ENCODE data around the gene RREB1. TPM values are rescaled to one million over a fixed set of nuclear protein-coding genes. Genes with fewer than 3 reads are reported as not detected.

RREB1 gene
- total and polyA plus RNA-seq, 4 experiments from 2014 or later: 0.50 to 43.4 (median 25.2) TPM

DNA sequence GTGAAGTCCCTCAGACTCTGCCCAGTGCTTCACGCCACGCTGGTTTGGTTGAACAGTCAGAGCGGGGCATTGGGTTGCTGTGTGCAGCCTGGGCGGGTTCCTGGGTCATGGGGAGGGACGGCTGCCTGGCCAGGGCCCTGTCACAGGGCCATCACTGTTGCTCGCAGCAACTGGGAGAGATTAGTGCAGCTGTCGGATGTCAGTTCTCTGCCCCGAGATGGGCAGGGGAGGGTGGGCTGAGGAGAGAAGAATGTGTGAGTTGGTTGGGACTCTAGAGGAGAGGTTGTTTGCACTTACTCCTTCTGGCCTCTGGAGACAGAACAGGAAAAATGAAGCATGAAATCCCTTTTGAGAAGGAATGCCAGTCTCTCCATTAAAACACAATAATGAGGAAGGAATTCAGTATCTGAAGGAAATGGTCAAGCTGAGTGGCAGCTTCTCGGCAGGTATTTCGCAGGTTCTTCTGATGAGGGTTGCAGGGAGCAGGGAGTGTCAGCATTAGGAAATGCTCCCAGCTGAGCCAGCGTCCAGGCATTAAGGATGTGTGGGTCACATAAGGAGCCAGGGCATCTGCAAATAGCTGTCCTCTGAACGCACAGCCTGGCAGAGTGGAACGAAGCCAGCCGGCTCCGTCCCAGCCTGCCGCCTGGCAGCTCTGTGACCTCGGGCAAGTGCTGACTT is 109.3 kb downstream of the RREB1 start:
- Mint-ChIP-seq H3K9me3 (no peaks in the 10 kb centered on the region), H3K4me3 (no peak overlapping the region), H3K4me1 (peaks cover 0 to 4% (median 0%) of the 10 kb centered on the region in 4 donors), H3K36me3 (peaks cover 37 to 75% of the 10 kb centered on the region in 2 donors), H3K27ac (peak overlapping the region in 3 of 7 donors; percentile 36 to 55 (median 48)), H3K27me3 (no peaks in the 10 kb centered on the region)
- no peaks in the 10 kb centered on the region for H3K4me1 ChIP-seq (ENCODE audit: insufficient read depth, low read length)
- DNase-seq: no peak
- H3K9me3 ChIP-seq (ENCODE audit: control insufficient read depth in 1 of 2, low read length in 2 of 2): no peaks in the 10 kb centered on the region
- no peak overlapping the region for H3K27ac ChIP-seq (ENCODE audit: low read depth, low read length)
- peaks cover 53% of the 10 kb centered on the region for H3K36me3 ChIP-seq (ENCODE audit: insufficient read depth, low read length)
- no peaks in the 10 kb centered on the region for H3K27me3 ChIP-seq (ENCODE audit: insufficient read depth, low read length)
- no peak overlapping the region for H3K4me3 ChIP-seq (ENCODE audit: low read length in 2 of 2)
- ChIA-PET POLR2A (ENCODE audit: partially characterized antibody) (no interaction called here), CTCF (ENCODE audit: partially characterized antibody) (interaction anchor here (1.2 kb wide), 1 partner anchor 9 kb away, joined by 3 read pairs; no protein-coding TSS in a partner anchor)
- intact Hi-C loops (cut with micrococcal nuclease): no loop called here

DNA sequence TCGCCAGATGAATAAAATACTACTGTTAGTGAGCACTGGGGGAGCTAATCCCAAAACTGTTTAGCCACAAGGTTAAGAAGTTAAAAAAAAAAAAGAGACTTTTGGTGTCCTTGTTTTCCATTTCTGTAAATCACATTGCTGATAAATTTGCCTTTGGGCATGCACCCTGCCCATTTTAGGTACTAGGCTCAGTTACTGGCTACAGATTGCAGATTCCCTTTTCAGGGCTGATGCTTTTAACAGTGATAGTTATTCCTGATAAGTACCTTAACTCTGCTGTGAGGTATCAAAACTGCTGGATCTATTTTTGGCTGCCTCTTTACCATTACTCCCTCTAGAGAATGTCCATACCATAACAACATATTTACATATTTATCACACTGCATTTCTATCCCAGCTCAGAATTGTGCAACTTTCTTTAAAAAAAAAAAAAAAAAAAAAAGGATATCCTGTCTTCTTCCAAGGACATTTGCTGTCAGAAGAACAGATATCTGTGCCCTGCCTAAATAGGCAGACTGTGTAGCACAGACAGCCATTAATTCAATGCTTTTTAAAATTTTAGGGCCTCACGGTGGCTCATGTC is 110.7 kb downstream of the RREB1 start:
- H3K27ac Mint-ChIP-seq: no peak overlapping the region
- peaks cover 0 to 4% (median 0%) of the 10 kb centered on the region in 4 donors for H3K4me1 Mint-ChIP-seq
- Histone ChIP-seq H3K4me3 (ENCODE audit: low read length in 2 of 2) (no peak overlapping the region), H3K9me3 (ENCODE audit: control insufficient read depth in 1 of 2, low read length in 2 of 2) (no peaks in the 10 kb centered on the region), H3K27me3 (ENCODE audit: insufficient read depth, low read length) (no peaks in the 10 kb centered on the region), H3K27ac (ENCODE audit: low read depth, low read length) (no peak overlapping the region), H3K36me3 (ENCODE audit: insufficient read depth, low read length) (peaks cover 51% of the 10 kb centered on the region), H3K4me1 (ENCODE audit: insufficient read depth, low read length) (no peaks in the 10 kb centered on the region)
- no peaks in the 10 kb centered on the region for H3K9me3 Mint-ChIP-seq
- CTCF ChIA-PET (ENCODE audit: partially characterized antibody): no interaction called here
- H3K27me3 Mint-ChIP-seq: no peaks in the 10 kb centered on the region
- intact Hi-C loops (cut with micrococcal nuclease): no loop called here
- DNase-seq: no peak
- peaks cover 30 to 75% of the 10 kb centered on the region in 2 donors for H3K36me3 Mint-ChIP-seq
- no peak overlapping the region for H3K4me3 Mint-ChIP-seq
- POLR2A ChIA-PET (ENCODE audit: partially characterized antibody): interaction anchor here (0.6 kb wide), 1 partner anchor 13 kb away, joined by 4 read pairs; no protein-coding TSS in a partner anchor

DNA sequence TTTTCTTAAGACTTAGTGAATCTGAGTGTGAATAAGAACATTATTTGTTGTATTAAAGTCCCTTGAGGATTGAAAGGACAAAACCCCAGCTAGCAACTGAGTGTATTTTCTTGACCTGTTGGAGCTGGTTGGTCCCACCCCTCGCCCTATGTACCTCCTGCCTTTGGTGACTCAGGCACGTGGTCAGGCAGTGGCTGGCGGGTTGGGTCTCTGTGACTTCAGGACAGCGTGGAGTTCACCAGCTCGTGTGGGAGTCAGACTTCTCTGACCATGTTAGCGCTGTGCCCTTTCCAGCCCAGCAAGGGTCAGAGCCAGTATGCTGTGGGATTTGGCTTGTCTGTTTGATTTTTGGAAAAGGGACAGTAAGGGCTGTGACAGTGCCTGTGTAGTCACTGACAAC is 111.5 kb downstream of the RREB1 start:
- intact Hi-C loops (cut with micrococcal nuclease): no loop called here
- Mint-ChIP-seq H3K27ac (peak overlapping the region in 2 of 7 donors; percentile 15 to 78), H3K4me1 (no peaks in the 10 kb centered on the region), H3K4me3 (no peak overlapping the region), H3K27me3 (no peaks in the 10 kb centered on the region), H3K9me3 (no peaks in the 10 kb centered on the region), H3K36me3 (peaks cover 28 to 70% of the 10 kb centered on the region in 2 donors)
- Histone ChIP-seq H3K27ac (ENCODE audit: low read depth, low read length) (no peak overlapping the region), H3K9me3 (ENCODE audit: control insufficient read depth in 1 of 2, low read length in 2 of 2) (no peaks in the 10 kb centered on the region), H3K27me3 (ENCODE audit: insufficient read depth, low read length) (no peaks in the 10 kb centered on the region), H3K4me1 (ENCODE audit: insufficient read depth, low read length) (no peaks in the 10 kb centered on the region), H3K4me3 (ENCODE audit: low read length in 2 of 2) (no peak overlapping the region), H3K36me3 (ENCODE audit: insufficient read depth, low read length) (peaks cover 44% of the 10 kb centered on the region)
- no peak for DNase-seq
- CTCF ChIA-PET (ENCODE audit: partially characterized antibody): no interaction called here
- POLR2A ChIA-PET (ENCODE audit: partially characterized antibody): no interaction called here

DNA sequence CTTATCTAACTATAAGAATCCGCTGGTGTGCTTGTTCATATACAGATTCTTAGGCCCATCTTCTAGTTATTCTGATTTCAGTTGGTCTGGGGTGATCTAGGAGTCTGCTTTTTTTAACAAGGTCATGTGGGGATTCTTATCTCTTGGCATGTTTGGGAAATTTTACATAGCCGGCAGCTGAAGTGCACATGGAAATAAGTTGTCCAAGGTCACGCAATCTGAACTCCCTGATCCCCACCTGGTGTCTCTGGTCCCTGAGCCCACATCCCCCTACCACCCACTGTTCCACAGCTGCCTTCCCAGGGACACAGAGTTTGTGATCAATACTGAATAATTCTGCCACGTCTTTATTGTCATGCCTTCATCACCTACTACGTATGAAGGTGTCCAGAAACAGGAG is 114.4 kb downstream of the RREB1 start:
- Mint-ChIP-seq H3K4me1 (peaks cover 0 to 1% (median 0%) of the 10 kb centered on the region in 4 donors), H3K36me3 (peaks cover 30 to 67% of the 10 kb centered on the region in 2 donors), H3K4me3 (no peak overlapping the region), H3K9me3 (no peaks in the 10 kb centered on the region), H3K27ac (peak overlapping the region in 1 of 7 donors; percentile 43), H3K27me3 (no peaks in the 10 kb centered on the region)
- H3K4me1 ChIP-seq (ENCODE audit: insufficient read depth, low read length): no peaks in the 10 kb centered on the region
- H3K27ac ChIP-seq (ENCODE audit: low read depth, low read length): no peak overlapping the region
- peaks cover 44% of the 10 kb centered on the region for H3K36me3 ChIP-seq (ENCODE audit: insufficient read depth, low read length)
- CTCF ChIA-PET (ENCODE audit: partially characterized antibody): no interaction called here
- DNase-seq: no peak
- intact Hi-C loops (cut with micrococcal nuclease): no loop called here
- no peaks in the 10 kb centered on the region for H3K27me3 ChIP-seq (ENCODE audit: insufficient read depth, low read length)
- POLR2A ChIA-PET (ENCODE audit: partially characterized antibody): no interaction called here
- no peaks in the 10 kb centered on the region for H3K9me3 ChIP-seq (ENCODE audit: control insufficient read depth in 1 of 2, low read length in 2 of 2)
- H3K4me3 ChIP-seq (ENCODE audit: low read length in 2 of 2): no peak overlapping the region

DNA sequence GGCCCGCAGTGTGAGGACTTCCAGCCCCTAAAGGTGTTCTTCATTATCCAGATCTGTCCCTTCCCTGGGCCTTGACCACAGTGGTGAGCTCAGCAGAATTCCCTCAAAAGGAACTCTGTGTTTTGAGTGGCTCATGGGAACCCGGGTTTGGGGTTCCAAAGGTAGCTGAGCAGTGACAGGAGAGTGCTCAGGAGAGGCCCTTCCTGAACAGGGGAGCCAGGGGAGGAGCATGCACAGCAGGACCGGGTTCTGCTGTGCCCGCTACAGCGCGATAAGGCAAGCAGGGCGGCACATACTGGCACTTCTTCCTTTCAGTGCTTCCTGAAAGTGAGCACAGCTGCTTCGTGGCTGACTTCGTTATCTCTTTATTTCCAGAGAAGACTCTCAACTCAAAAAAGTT is 117.0 kb downstream of the RREB1 start:
- Mint-ChIP-seq H3K27me3 (no peaks in the 10 kb centered on the region), H3K4me3 (no peak overlapping the region), H3K27ac (peak overlapping the region in 2 of 7 donors; percentile 17 to 38), H3K4me1 (peaks cover 0 to 4% (median under 1%) of the 10 kb centered on the region in 4 donors), H3K9me3 (no peaks in the 10 kb centered on the region), H3K36me3 (peaks cover 46 to 77% of the 10 kb centered on the region in 2 donors)
- DNase-seq: no peak
- Histone ChIP-seq H3K4me1 (ENCODE audit: insufficient read depth, low read length) (no peaks in the 10 kb centered on the region), H3K36me3 (ENCODE audit: insufficient read depth, low read length) (peaks cover 48% of the 10 kb centered on the region), H3K9me3 (ENCODE audit: control insufficient read depth in 1 of 2, low read length in 2 of 2) (no peaks in the 10 kb centered on the region), H3K27ac (ENCODE audit: low read depth, low read length) (no peak overlapping the region), H3K4me3 (ENCODE audit: low read length in 2 of 2) (no peak overlapping the region), H3K27me3 (ENCODE audit: insufficient read depth, low read length) (no peaks in the 10 kb centered on the region)
- intact Hi-C loops (cut with micrococcal nuclease): no loop called here
- ChIA-PET POLR2A (ENCODE audit: partially characterized antibody) (no interaction called here), CTCF (ENCODE audit: partially characterized antibody) (interaction anchor here (1.4 kb wide), 2 partner anchors 14 to 19 kb away, joined by 3 to 8 read pairs; no protein-coding TSS in a partner anchor)

DNA sequence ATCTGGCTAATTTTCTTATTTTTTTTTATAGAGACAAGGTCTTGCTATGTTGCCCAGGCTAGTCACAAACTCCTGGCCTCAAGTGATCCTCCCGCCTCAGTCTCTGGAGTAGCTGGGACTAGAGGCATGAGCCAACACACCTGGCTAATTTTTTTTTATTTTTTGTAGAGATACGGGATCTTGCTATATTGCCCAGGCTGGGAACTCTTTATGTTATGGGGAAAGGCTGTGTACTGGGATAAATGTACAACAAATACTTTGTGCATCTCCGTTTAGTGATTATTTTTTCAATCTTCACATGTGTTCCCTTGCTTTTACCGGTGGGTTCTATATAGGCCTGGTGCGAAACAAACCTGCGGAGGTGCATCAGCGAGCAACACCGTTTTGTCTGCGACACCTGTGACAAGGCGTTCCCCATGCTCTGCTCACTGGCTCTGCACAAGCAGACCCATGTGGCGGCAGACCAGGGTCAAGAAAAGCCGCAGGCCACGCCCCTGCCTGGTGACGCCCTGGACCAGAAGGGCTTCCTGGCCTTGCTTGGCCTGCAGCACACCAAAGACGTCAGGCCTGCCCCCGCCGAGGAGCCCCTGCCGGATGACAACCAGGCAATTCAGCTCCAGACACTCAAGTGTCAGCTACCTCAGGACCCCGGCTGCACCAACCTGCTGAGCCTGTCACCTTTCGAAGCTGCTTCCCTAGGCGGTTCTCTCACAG is 121.1 kb downstream of the RREB1 start:
- Mint-ChIP-seq H3K4me3 (no peak overlapping the region), H3K4me1 (peaks cover 3 to 11% (median 8%) of the 10 kb centered on the region in 4 donors), H3K9me3 (no peaks in the 10 kb centered on the region), H3K36me3 (peaks cover 65 to 69% of the 10 kb centered on the region in 2 donors), H3K27me3 (no peaks in the 10 kb centered on the region), H3K27ac (no peak overlapping the region)
- DNase-seq: no peak
- intact Hi-C loops (cut with micrococcal nuclease): no loop called here
- Histone ChIP-seq H3K4me3 (ENCODE audit: low read length in 2 of 2) (no peak overlapping the region), H3K27me3 (ENCODE audit: insufficient read depth, low read length) (no peaks in the 10 kb centered on the region), H3K27ac (ENCODE audit: low read depth, low read length) (no peak overlapping the region), H3K36me3 (ENCODE audit: insufficient read depth, low read length) (peaks cover 54% of the 10 kb centered on the region), H3K9me3 (ENCODE audit: control insufficient read depth in 1 of 2, low read length in 2 of 2) (no peaks in the 10 kb centered on the region), H3K4me1 (ENCODE audit: insufficient read depth, low read length) (no peaks in the 10 kb centered on the region)
- ChIA-PET CTCF (ENCODE audit: partially characterized antibody) (interaction anchor here (0.6 to 0.7 kb wide), 2 partner anchors 552 to 578 kb away, joined by 3 read pairs; no protein-coding TSS in a partner anchor), POLR2A (ENCODE audit: partially characterized antibody) (interaction anchor here (1.0 kb wide), 1 partner anchor 147 kb away, joined by 3 read pairs; no protein-coding TSS in a partner anchor)
